ENCODE results near the gene RPL36AL.

DNA sequence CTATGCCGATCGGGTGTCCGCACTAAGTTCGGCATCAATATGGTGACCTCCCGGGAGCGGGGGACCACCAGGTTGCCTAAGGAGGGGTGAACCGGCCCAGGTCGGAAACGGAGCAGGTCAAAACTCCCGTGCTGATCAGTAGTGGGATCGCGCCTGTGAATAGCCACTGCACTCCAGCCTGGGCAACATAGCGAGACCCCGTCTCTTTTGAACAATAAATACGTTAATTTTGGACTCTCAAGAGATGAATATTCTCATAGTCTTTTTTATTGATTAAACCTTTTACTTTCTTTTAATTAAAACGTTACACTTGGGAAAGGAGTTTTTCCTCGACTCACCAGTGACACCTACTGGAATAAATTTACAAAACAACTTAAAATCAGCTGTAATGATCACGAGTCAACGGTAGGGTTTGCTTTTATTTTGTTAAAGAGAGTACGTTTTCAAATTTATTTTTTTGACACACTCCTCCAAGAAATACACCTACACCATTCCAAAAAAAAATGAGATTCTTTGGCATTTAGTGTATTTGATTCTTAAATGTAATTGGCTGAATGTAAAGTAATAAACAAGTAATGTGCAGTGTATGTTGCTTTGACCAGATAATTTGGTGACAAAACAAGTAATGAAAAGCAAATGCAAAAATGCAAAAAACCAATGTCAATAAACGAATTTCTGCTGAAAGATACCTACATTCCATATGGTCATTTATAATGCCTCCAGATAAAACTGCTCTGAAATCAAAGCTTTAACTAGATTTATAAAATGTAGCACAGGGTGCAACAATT is 33.6 kb downstream of the RPL36AL start:
- TF ChIP-seq POLR2A (IDR thresholded peaks at IDR 0.05), result no peak
- TF ChIP-seq, protein P1, sequence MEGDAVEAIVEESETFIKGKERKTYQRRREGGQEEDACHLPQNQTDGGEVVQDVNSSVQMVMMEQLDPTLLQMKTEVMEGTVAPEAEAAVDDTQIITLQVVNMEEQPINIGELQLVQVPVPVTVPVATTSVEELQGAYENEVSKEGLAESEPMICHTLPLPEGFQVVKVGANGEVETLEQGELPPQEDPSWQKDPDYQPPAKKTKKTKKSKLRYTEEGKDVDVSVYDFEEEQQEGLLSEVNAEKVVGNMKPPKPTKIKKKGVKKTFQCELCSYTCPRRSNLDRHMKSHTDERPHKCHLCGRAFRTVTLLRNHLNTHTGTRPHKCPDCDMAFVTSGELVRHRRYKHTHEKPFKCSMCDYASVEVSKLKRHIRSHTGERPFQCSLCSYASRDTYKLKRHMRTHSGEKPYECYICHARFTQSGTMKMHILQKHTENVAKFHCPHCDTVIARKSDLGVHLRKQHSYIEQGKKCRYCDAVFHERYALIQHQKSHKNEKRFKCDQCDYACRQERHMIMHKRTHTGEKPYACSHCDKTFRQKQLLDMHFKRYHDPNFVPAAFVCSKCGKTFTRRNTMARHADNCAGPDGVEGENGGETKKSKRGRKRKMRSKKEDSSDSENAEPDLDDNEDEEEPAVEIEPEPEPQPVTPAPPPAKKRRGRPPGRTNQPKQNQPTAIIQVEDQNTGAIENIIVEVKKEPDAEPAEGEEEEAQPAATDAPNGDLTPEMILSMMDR (IDR thresholded peaks at IDR 0.05), result peak; percentile 77 to 98 (median 90)
- no peak for TF ChIP-seq POLR2AphosphoS5 (IDR thresholded peaks at IDR 0.05)

Measured in transverse colon (tissue), 4 donors.